ENCODE results near the gene DBN1. TPM values are rescaled to one million over a fixed set of nuclear protein-coding genes. Genes with fewer than 3 reads are reported as not detected.

DBN1 gene
- total RNA-seq, 4 donors from 2014 or later: 10.1 to 201 (median 17.4) TPM

- peak overlapping the region; percentile 78 to 91 (median 83) for H3K27ac ChIP-seq
- H3K27me3 ChIP-seq: peaks cover 14% of the 10 kb centered on the region
- no peaks in the 10 kb centered on the region for H3K36me3 ChIP-seq
- 48 to 49% methylated on average over 4 to 7 of the region's 7 CpGs for WGBS, 2 donors (ENCODE audit: low coverage in 1 of 2)
- DNase-seq: no peak
- H3K4me1 ChIP-seq: peaks cover 21 to 42% (median 24%) of the 10 kb centered on the region in 4 donors
- intact Hi-C loops (cut with DNase I; ENCODE audit: low total_unique reads) (no loop called here), in situ Hi-C loops (cut with MboI; ENCODE audit: low pct_ligation_motif_present in 1 of 4, low pct_unique_long_range_greater_than_20kb in 1 of 4, low sequenced_read_pairs in 3 of 4) (loop anchor here in 1 of 4 donors (25.0 kb wide), 1 partner anchor 162 kb away; the partner anchor contains the start of genes MXD3, PRELID1 and RAB24)
- H3K4me3 ChIP-seq: peak overlapping the region in 1 of 4 donors; percentile 77
- no peaks in the 10 kb centered on the region for H3K9me3 ChIP-seq
- TF ChIP-seq EP300 (IDR thresholded peaks at IDR 0.05; ENCODE audit: low read depth) (no peak), CTCF (IDR thresholded peaks at IDR 0.05) (no peak), POLR2AphosphoS5 (IDR thresholded peaks at IDR 0.05) (no peak), POLR2A (IDR thresholded peaks at IDR 0.05) (no peak)
These were observed 605 bp upstream of the DBN1 start for GRCh38 chr5:177474002-177474476.

- DNase-seq: peak; percentile 62
- Histone ChIP-seq H3K27me3 (peaks cover 14% of the 10 kb centered on the region), H3K36me3 (no peaks in the 10 kb centered on the region), H3K4me1 (peaks cover 11 to 30% (median 16%) of the 10 kb centered on the region in 4 donors), H3K9me3 (no peaks in the 10 kb centered on the region), H3K4me3 (peak overlapping the region; percentile 61 to 91 (median 71)), H3K27ac (peak overlapping the region; percentile 78 to 91 (median 83))
- in situ Hi-C loops (cut with MboI; ENCODE audit: low pct_ligation_motif_present in 1 of 4, low pct_unique_long_range_greater_than_20kb in 1 of 4, low sequenced_read_pairs in 3 of 4): loop anchor here in 1 of 4 donors (25.0 kb wide), 1 partner anchor 160 kb away; the partner anchor contains the start of genes MXD3, PRELID1 and RAB24
- WGBS, 2 donors (ENCODE audit: low coverage in 1 of 2): 4% methylated on average over 5 to 45 of the region's 93 CpGs
- TF ChIP-seq POLR2A (IDR thresholded peaks at IDR 0.05) (no peak), EP300 (IDR thresholded peaks at IDR 0.05; ENCODE audit: low read depth) (no peak), CTCF (IDR thresholded peaks at IDR 0.05) (no peak), POLR2AphosphoS5 (IDR thresholded peaks at IDR 0.05) (no peak)
- intact Hi-C loops (cut with DNase I; ENCODE audit: low total_unique reads): no loop called here
These were observed 683 bp downstream of the DBN1 start for GRCh38 chr5:177472460-177473442.

- Histone ChIP-seq H3K4me1 (peaks cover 11 to 30% (median 16%) of the 10 kb centered on the region in 4 donors), H3K36me3 (no peaks in the 10 kb centered on the region), H3K4me3 (peak overlapping the region in 2 of 4 donors; percentile 65 to 77), H3K27ac (peak overlapping the region; percentile 78 to 91 (median 83)), H3K9me3 (no peaks in the 10 kb centered on the region), H3K27me3 (peaks cover 14% of the 10 kb centered on the region)
- intact Hi-C loops (cut with DNase I; ENCODE audit: low total_unique reads): no loop called here
- WGBS, 2 donors (ENCODE audit: low coverage in 1 of 2): 70% methylated on average over 11 of the region's 14 CpGs; no CpG with 5 or more reads in 1 of the 2 donors
- in situ Hi-C loops (cut with MboI; ENCODE audit: low pct_ligation_motif_present in 1 of 4, low pct_unique_long_range_greater_than_20kb in 1 of 4, low sequenced_read_pairs in 3 of 4): loop anchor here in 1 of 4 donors (25.0 kb wide), 1 partner anchor 159 kb away; the partner anchor contains the start of genes MXD3, PRELID1 and RAB24
- no peak for TF ChIP-seq POLR2AphosphoS5 (IDR thresholded peaks at IDR 0.05)
- no peak for TF ChIP-seq CTCF (IDR thresholded peaks at IDR 0.05)
- TF ChIP-seq EP300 (IDR thresholded peaks at IDR 0.05; ENCODE audit: low read depth): no peak
- no peak for TF ChIP-seq POLR2A (IDR thresholded peaks at IDR 0.05)
- no peak for DNase-seq
These were observed 1.7 kb downstream of the DBN1 start for GRCh38 chr5:177471610-177472356.

Data from transverse colon (tissue), 4 donors.